ENCODE measurements around the gene RAD51B. TPM values are rescaled to one million over a fixed set of nuclear protein-coding genes. Genes with fewer than 3 reads are reported as not detected.

Gene RAD51B
- total RNA-seq, 6 experiments from 2014 or later: 2.7 to 5.8 (median 4.3) TPM

DNA sequence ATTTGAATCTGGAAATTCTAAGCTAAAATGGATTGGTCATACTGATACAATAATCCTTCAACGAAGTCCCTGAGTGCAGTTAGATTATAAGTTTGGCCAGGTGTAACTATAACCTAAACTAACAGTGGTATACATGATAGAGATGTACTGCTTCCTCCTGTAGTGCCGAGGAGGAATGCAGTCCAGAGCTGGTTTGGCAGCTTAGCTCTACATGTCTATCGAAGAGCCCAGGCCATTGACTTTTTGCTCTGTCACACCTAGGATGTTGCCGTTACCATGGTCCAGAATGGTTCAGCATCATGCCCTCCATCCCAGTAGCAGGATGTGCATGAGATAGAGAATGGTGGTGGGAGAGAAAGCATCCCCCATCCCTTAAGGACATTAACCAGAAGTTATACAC is 655.2 kb downstream of the RAD51B start:
- Histone ChIP-seq H3K27me3 (no peaks in the 10 kb centered on the region), H3K9me3 (no peaks in the 10 kb centered on the region), H3K4me1 (peaks cover 0 to 64% (median 24%) of the 10 kb centered on the region in 4 donors), H3K27ac (peak overlapping the region in 2 of 3 donors; percentile 83 to 91), H3K4me3 (no peak overlapping the region), H3K36me3 (no peaks in the 10 kb centered on the region)
- 100% methylated on average over 1 of the region's 4 CpGs for WGBS (ENCODE audit: insufficient coverage, low coverage, low lambda C conversion rate, missing lambda C conversion rate)
- no peak for DNase-seq
- no peak for ATAC-seq
- TF ChIP-seq, protein P1, sequence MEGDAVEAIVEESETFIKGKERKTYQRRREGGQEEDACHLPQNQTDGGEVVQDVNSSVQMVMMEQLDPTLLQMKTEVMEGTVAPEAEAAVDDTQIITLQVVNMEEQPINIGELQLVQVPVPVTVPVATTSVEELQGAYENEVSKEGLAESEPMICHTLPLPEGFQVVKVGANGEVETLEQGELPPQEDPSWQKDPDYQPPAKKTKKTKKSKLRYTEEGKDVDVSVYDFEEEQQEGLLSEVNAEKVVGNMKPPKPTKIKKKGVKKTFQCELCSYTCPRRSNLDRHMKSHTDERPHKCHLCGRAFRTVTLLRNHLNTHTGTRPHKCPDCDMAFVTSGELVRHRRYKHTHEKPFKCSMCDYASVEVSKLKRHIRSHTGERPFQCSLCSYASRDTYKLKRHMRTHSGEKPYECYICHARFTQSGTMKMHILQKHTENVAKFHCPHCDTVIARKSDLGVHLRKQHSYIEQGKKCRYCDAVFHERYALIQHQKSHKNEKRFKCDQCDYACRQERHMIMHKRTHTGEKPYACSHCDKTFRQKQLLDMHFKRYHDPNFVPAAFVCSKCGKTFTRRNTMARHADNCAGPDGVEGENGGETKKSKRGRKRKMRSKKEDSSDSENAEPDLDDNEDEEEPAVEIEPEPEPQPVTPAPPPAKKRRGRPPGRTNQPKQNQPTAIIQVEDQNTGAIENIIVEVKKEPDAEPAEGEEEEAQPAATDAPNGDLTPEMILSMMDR (IDR thresholded peaks at IDR 0.05): no peak
- TF ChIP-seq POLR2A (IDR thresholded peaks at IDR 0.05): no peak
- intact Hi-C loops (cut with DNase I): no loop called here

DNA sequence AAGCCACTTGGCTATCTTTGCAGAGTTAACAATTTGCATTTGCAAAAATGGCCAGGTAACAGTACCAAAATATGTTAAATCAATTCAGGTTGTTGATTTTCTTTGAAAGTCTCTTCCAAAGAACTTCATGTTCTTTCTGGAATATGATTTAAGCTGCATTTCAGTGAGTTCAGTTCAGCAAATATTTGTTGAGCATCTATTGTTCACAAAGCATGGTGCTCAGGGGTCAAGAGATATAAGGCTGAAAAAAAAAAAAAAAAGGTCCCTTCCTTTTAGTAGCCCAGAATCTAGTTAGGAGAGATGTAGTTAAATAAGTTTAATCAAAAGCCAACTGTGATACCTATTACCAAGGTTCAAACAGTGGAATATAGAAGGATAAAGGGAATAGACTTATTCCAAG is 656.2 kb downstream of the RAD51B start:
- no peaks in the 10 kb centered on the region for H3K9me3 ChIP-seq
- TF ChIP-seq, protein P1 (IDR thresholded peaks at IDR 0.05): no peak
- no peak for TF ChIP-seq POLR2A (IDR thresholded peaks at IDR 0.05)
- no peak for DNase-seq
- H3K4me3 ChIP-seq: no peak overlapping the region
- intact Hi-C loops (cut with DNase I): no loop called here
- peak overlapping the region; percentile 60 to 91 (median 83) for H3K27ac ChIP-seq
- peak; percentile 11 to 66 (median 50) for ATAC-seq
- peaks cover 0 to 58% (median 24%) of the 10 kb centered on the region in 4 donors for H3K4me1 ChIP-seq
- no peaks in the 10 kb centered on the region for H3K27me3 ChIP-seq
- H3K36me3 ChIP-seq: no peaks in the 10 kb centered on the region

DNA sequence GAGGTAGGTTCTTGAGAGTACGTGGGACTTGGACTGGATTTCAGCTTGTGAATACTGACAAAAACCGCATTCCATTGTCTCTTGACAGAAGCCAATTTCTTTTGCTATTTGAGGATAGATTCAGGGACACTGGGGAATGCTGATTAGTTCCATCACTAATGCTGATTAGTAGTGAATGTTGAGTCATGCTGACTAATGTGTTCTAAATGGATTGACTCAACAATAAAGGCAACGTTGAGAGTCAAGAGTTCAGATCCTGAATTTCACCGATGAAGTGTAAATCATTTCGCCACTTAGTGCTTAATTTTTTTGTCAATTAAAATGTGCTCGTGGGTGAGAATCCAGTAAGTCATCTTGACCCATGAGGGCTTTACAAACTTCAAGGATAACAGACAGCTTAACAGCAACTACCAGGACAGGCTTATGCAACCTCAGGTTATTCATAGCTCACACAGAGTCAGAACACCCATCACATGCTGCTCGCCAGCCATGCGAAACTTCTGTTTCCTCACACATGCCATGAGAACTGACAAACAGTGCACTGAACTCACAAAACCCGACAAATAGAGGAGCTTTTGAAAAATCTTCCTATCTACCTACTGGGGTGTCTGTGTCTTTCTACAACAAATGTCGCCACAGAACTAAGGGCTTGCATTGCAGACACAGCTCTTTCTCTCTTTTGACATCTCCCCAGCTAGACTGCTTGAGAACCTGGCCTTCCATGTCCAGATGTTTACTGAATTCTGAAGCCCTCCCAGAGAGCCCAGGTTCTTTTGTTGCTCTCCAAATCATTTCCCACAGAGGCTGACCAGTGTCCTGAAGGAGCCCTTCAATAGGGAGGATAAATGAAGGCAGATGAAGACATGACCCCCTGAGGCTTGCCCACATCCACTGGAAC is 656.9 kb downstream of the RAD51B start:
- peak overlapping the region; percentile 60 to 91 (median 83) for H3K27ac ChIP-seq
- 35% methylated on average over 10 of the region's 10 CpGs for WGBS (ENCODE audit: insufficient coverage, low coverage, low lambda C conversion rate, missing lambda C conversion rate)
- peak; percentile 79 to 87 (median 85) for ATAC-seq
- no peaks in the 10 kb centered on the region for H3K27me3 ChIP-seq
- peaks cover 0 to 59% (median 24%) of the 10 kb centered on the region in 4 donors for H3K4me1 ChIP-seq
- DNase-seq: peak; percentile 63 to 83 (median 71)
- peak; percentile 16 for TF ChIP-seq POLR2A (IDR thresholded peaks at IDR 0.05)
- TF ChIP-seq, protein P1 (IDR thresholded peaks at IDR 0.05): no peak
- no peaks in the 10 kb centered on the region for H3K9me3 ChIP-seq
- no peak overlapping the region for H3K4me3 ChIP-seq
- no peaks in the 10 kb centered on the region for H3K36me3 ChIP-seq
- intact Hi-C loops (cut with DNase I): no loop called here

DNA sequence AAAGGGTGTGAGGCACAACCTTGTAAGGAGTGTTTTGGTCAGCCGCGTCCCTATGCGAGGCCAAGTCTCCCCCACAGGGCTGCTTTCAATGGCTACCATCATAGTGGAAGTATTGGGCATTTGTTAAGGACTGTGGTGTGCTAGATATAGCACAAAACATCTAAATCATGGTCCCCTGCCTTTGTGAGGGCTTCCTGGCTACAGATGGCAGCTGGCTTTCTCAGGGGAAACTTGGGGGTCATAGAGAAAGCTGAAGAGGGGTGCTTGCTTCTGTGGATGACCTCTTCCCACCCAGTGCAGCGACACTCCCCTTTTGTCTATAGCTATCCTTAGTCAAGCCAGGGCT is 657.5 kb downstream of the RAD51B start:
- no peak for TF ChIP-seq POLR2A (IDR thresholded peaks at IDR 0.05)
- TF ChIP-seq, protein P1 (IDR thresholded peaks at IDR 0.05): no peak
- H3K9me3 ChIP-seq: no peaks in the 10 kb centered on the region
- intact Hi-C loops (cut with DNase I): no loop called here
- no peaks in the 10 kb centered on the region for H3K36me3 ChIP-seq
- DNase-seq: no peak
- H3K27me3 ChIP-seq: no peaks in the 10 kb centered on the region
- H3K4me3 ChIP-seq: no peak overlapping the region
- ATAC-seq: no peak
- peak overlapping the region; percentile 60 to 91 (median 83) for H3K27ac ChIP-seq
- WGBS (ENCODE audit: insufficient coverage, low coverage, low lambda C conversion rate, missing lambda C conversion rate): 100% methylated on average over 1 of the region's 4 CpGs
- peaks cover 0 to 58% (median 24%) of the 10 kb centered on the region in 4 donors for H3K4me1 ChIP-seq
